ENCODE results near the gene ACTMAP. TPM values are rescaled to one million over a fixed set of nuclear protein-coding genes. Genes with fewer than 3 reads are reported as not detected.

The ACTMAP gene
- total and polyA plus RNA-seq, 2 of the 13 experiments (the other 11 are each of a cell fraction or from before 2014, with no cell fraction given), result 2.2 to 7.9 TPM

GRCh38 chr19:40702337-40703012 is 47.8 kb downstream of the ACTMAP start (continued):
- TF ChIP-seq ARID3A (IDR thresholded peaks at IDR 0.05; ENCODE audit: low read depth, low read length) (no peak), RAD51 (IDR thresholded peaks at IDR 0.05; ENCODE audit: borderline replicate concordance) (no peak), NFATC3 (CRISPR knock-in tag; IDR thresholded peaks at IDR 0.05) (no peak), ZNF550 (CRISPR knock-in tag; IDR thresholded peaks at IDR 0.05; ENCODE audit: borderline replicate concordance) (no peak), MAFK (conservative IDR thresholded peaks at IDR 0.05 in 1 of 2, IDR thresholded peaks at IDR 0.05 in 1 of 2; ENCODE audit: low read length in 2 of 2) (no peak), NFYB (CRISPR knock-in tag; IDR thresholded peaks at IDR 0.05) (no peak), ZFX (CRISPR knock-in tag; IDR thresholded peaks at IDR 0.05; ENCODE audit: low read depth) (peak; percentile 83), SRSF1 (optimal IDR thresholded peaks at IDR 0.05; ENCODE audit: low read depth, low read length) (no peak), ARNT2 (CRISPR knock-in tag; IDR thresholded peaks at IDR 0.05; ENCODE audit: low read depth) (no peak), ZNF251 (CRISPR knock-in tag; IDR thresholded peaks at IDR 0.05) (no peak), ZNF704 (CRISPR knock-in tag; IDR thresholded peaks at IDR 0.05; ENCODE audit: borderline replicate concordance) (no peak), ZNF276 (CRISPR knock-in tag; IDR thresholded peaks at IDR 0.05; ENCODE audit: low read depth) (no peak), THAP11 (CRISPR knock-in tag; IDR thresholded peaks at IDR 0.05) (peak; percentile 21; the same call in 1 of the 2 replicates), NFKB2 (CRISPR knock-in tag; IDR thresholded peaks at IDR 0.05; ENCODE audit: borderline replicate concordance) (no peak), ZNF687 (CRISPR knock-in tag; IDR thresholded peaks at IDR 0.05) (peak; percentile 73), MLXIP (CRISPR knock-in tag; IDR thresholded peaks at IDR 0.05; ENCODE audit: borderline replicate concordance) (no peak)
